SU-DHL-6 (cell line): ENCODE data around the gene TFAP2E.

Experiments
- H2AFZ ChIP-seq: fragments of 200-600 bp; sonication (generic); 2 replicates; pipeline ENCODE4 v1.6.1; 2014; ENCODE audit warnings: low read depth, mild to moderate bottlenecking, moderate library complexity, mixed read lengths, antibody characterized with exemption, low read length; ENCODE audit not compliant: severe bottlenecking
- H3F3A ChIP-seq: fragments of 200-600 bp; shearing (Covaris generic); 2 replicates; pipeline ENCODE4 v1.6.0; 2016; ENCODE audit warnings: antibody characterized with exemption, mild to moderate bottlenecking; ENCODE audit not compliant: insufficient read depth
- H3K27ac ChIP-seq: fragments of 200-600 bp; sonication (generic); 2 replicates; pipeline ENCODE4 v1.5.1; 2016; ENCODE audit warnings: low read depth, mild to moderate bottlenecking, low read length, moderate library complexity, mixed read lengths
- H3K27me3 ChIP-seq: fragments of 200-600 bp; sonication (generic), shearing (Covaris generic); 2 replicates; pipeline ENCODE4 v1.6.0; 2014; ENCODE audit warnings: mild to moderate bottlenecking, low read length
- H3K36me3 ChIP-seq: fragments of 200-600 bp; sonication (generic); 2 replicates; pipeline ENCODE4 v1.6.1; 2014; ENCODE audit warnings: mild to moderate bottlenecking, low read length, mixed read lengths
- H3K4me2 ChIP-seq: fragments of 300-600, 200-600 bp; shearing (Covaris generic), sonication (generic); 2 replicates; pipeline ENCODE4 v1.6.0; 2014; ENCODE audit warnings: low read length, low read depth, mild to moderate bottlenecking; ENCODE audit not compliant: poor library complexity, severe bottlenecking
- H3K4me3 ChIP-seq: fragments of 200-600 bp; sonication (generic); 2 replicates; pipeline ENCODE4 v1.5.1; 2014; ENCODE audit warnings: antibody characterized with exemption, low read length, mild to moderate bottlenecking, mixed read lengths; ENCODE audit not compliant: insufficient read depth, poor library complexity, severe bottlenecking
- H3K79me2 ChIP-seq: fragments of 200-600 bp; sonication (generic); 2 replicates; pipeline ENCODE4 v1.6.1; 2014; ENCODE audit warnings: mild to moderate bottlenecking, low read length, moderate library complexity; ENCODE audit not compliant: insufficient read depth
- H3K9ac ChIP-seq: fragments of 200-600 bp; sonication (generic); 2 replicates; pipeline ENCODE4 v1.7.0; 2014; ENCODE audit warnings: mild to moderate bottlenecking, low read length
- H3K9me2 ChIP-seq: fragments of 200-600 bp; sonication (generic); replicated peaks from 2 replicates; pipeline ENCODE4 v1.6.1; 2014; ENCODE audit warnings: low read length; ENCODE audit not compliant: insufficient read depth
- H3K9me3 ChIP-seq: fragments of 200-600 bp; sonication (generic); 2 replicates; pipeline ENCODE4 v1.6.1; 2014; ENCODE audit warnings: low read length, mixed read lengths; ENCODE audit not compliant: insufficient read depth
- H4K20me1 ChIP-seq: fragments of 200-600 bp; sonication (generic); 2 replicates; pipeline ENCODE4 v1.6.1; 2014; ENCODE audit warnings: low read depth, mild to moderate bottlenecking, antibody characterized with exemption, low read length, moderate library complexity, mixed read lengths
- CTCF ChIP-seq: fragments of 200-600 bp; sonication (generic); IDR thresholded peaks from one replicate; pipeline ENCODE4 v1.5.1; 2017; ENCODE audit warnings: antibody characterized with exemption, mild to moderate bottlenecking, low read length, moderate library complexity; ENCODE audit not compliant: insufficient read depth, poor library complexity, severe bottlenecking
- EZH2phosphoT487 ChIP-seq: fragments of 200-600 bp; sonication (generic), shearing (Covaris generic); conservative IDR thresholded peaks from 2 replicates; pipeline ENCODE4 v1.6.1; 2018; ENCODE audit warnings: mild to moderate bottlenecking, antibody characterized with exemption, low read length, moderate library complexity, mixed read lengths

The TFAP2E gene

DNA sequence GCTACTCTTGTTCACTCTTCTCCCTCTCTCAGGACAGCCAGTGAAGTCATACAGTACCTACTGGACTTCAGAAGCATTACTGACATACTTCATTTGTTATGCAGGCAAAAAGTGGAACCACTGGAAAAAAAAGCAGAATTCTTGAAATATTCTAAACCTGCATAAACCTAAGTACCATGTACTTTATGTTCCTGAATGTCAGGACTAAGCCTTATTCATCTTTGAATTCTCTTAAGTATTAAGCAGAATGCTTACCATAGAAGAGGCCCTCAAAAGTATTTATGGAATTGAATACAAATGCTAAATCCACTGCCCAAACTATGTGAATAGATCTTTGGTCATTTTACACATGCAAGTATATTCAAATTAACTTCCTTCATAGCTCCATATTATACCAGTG is 60.4 kb downstream of the TFAP2E start:
- no peak overlapping the region for H3K4me2 ChIP-seq
- H3K9ac ChIP-seq, result no peak overlapping the region
- H3K4me3 ChIP-seq, result no peak overlapping the region
- H3K79me2 ChIP-seq, result peaks cover 40% of the 10 kb centered on the region
- H3K36me3 ChIP-seq, result peaks cover 33% of the 10 kb centered on the region
- H3F3A ChIP-seq, result 0 out of 2 replicates have a peak, but pooled peaks cover 4% of the 10 kb centered on the region
- H3K9me2 ChIP-seq, result no peaks in the 10 kb centered on the region
- no peak overlapping the region for H2AFZ ChIP-seq
- no peaks in the 10 kb centered on the region for H3K27me3 ChIP-seq
- H4K20me1 ChIP-seq, result 0 out of 2 replicates have a peak, but pooled peaks cover 7% of the 10 kb centered on the region
- no peaks in the 10 kb centered on the region for H3K9me3 ChIP-seq
- no peak overlapping the region for H3K27ac ChIP-seq
- no peak for TF ChIP-seq EZH2phosphoT487
- TF ChIP-seq CTCF, result no peak

- H3K4me3 ChIP-seq, result peak overlapping the region; percentile 22
- H3K36me3 ChIP-seq, result peaks cover 10% of the 10 kb centered on the region; the same call in 1 of the 2 replicates
- 0 out of 2 replicates have a peak, but pooled peaks cover 7% of the 10 kb centered on the region for H4K20me1 ChIP-seq
- peak overlapping the region; percentile 32 for H3K9ac ChIP-seq
- no peak overlapping the region for H2AFZ ChIP-seq
- H3K27ac ChIP-seq, result peak overlapping the region; percentile 46; the same call in 1 of the 2 replicates
- TF ChIP-seq EZH2phosphoT487, result no peak
- TF ChIP-seq CTCF, result no peak
- H3K4me2 ChIP-seq, result peak overlapping the region; percentile 67
- peaks cover 13% of the 10 kb centered on the region; the same call in 1 of the 2 replicates for H3F3A ChIP-seq
- H3K79me2 ChIP-seq, result peaks cover 63% of the 10 kb centered on the region
- H3K27me3 ChIP-seq, result no peaks in the 10 kb centered on the region
- no peaks in the 10 kb centered on the region for H3K9me3 ChIP-seq
- no peaks in the 10 kb centered on the region for H3K9me2 ChIP-seq
These were observed 64.3 kb downstream of the TFAP2E start for GRCh38 chr1:35637401-35637809.

DNA sequence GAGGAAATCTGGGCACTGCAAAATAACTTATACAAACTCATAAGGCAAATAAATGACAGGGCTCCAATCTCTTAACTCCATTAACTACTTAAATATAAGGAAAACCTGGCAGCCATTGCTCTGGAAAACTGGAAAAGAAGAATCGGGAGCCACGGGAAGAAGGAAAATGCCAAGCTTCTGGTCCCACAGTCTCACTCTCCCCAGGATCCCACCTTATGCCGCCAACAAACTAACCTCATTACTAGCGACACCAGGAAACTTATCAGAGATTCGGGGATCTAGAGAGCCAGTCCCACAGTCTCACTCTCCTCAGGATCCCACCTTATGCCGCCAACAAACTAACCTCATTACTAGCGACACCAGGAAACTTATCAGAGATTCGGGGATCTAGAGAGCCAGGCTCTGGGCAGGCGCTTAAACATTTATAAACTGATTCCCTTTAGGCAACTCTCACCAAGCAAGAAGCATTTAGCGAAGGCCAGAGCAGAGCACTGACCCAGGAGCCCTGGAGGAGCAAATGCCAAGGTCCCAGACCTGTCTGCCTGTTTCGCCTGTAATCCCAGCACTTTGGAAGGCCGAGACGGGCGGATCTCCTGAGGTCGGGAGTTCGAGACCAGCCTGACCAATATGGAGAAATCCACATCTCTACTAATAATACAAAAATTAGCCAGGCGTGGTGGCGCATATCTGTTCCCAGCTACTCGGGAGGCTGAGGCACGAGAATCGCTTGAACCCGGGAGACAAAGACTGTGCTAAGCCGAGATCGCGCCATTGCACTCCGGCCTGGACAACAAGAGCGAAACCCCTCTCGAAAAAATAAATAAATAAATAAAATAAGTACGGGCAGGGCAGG is 67.5 kb downstream of the TFAP2E start:
- Histone ChIP-seq H3K79me2 (peaks cover 54% of the 10 kb centered on the region), H3K9ac (peak overlapping the region; percentile 81), H3K27me3 (no peaks in the 10 kb centered on the region), H2AFZ (peak overlapping the region; percentile 89), H3K4me3 (peak overlapping the region; percentile 99), H3F3A (peaks cover 9% of the 10 kb centered on the region; the same call in 1 of the 2 replicates), H3K9me2 (no peaks in the 10 kb centered on the region), H3K4me2 (peak overlapping the region; percentile 91), H4K20me1 (0 out of 2 replicates have a peak, but pooled peaks cover 7% of the 10 kb centered on the region), H3K9me3 (no peaks in the 10 kb centered on the region), H3K27ac (peak overlapping the region; percentile 44; the same call in 1 of the 2 replicates), H3K36me3 (peaks cover 3% of the 10 kb centered on the region; the same call in 1 of the 2 replicates)
- no peak for TF ChIP-seq CTCF
